SK-N-SH (cell line): ENCODE results near the gene ETV3L. TPM values are rescaled to one million over a fixed set of nuclear protein-coding genes. Genes with fewer than 3 reads are reported as not detected.

Experiments
- CTCF ChIA-PET: fragments of 300-600, 350-600 bp; formaldehyde crosslinking; extraction: SDS; loops from one replicate; lab custom pipeline; 2021; lab: Yijun Ruan, JAX
- POLR2A ChIA-PET: fragments of 350-600 bp; sonication (Branson Sonifier 250); formaldehyde crosslinking; extraction: SDS; loops from one replicate; lab custom pipeline; 2020; ENCODE audit warnings: antibody characterized with exemption, inconsistent platforms; lab: Yijun Ruan, JAX
- DNase-seq: peaks from one replicate; pipeline ENCODE4 v3.0.0; 2012
- H2AFZ ChIP-seq: fragments of 200-600 bp; sonication (generic); 2 replicates; pipeline ENCODE4 v1.8.1; 2016; ENCODE audit warnings: antibody characterized with exemption, mild to moderate bottlenecking, low read depth
- H3F3A ChIP-seq: fragments of 200-600 bp; sonication (generic); replicated peaks from 2 replicates; pipeline ENCODE3; 2016; ENCODE audit warnings: antibody characterized with exemption, mild to moderate bottlenecking; ENCODE audit not compliant: insufficient read depth
- H3K27ac ChIP-seq, 2 experiments: fragments of 200-500 bp in 1 of 2; fragments of 200-600 bp in 1 of 2; sonication (Bioruptor generic) in 1 of 2; sonication (generic), shearing (Covaris generic) in 1 of 2; 2 replicates each; pipeline versions ENCODE4 v1.5.1 to v1.6.1; 2014 to 2016; ENCODE audit warnings: low read depth in 2 of 2, inconsistent platforms in 1 of 2, low read length in 1 of 2, mild to moderate bottlenecking in 1 of 2, mixed read lengths in 1 of 2
- H3K27me3 ChIP-seq: fragments of 200-600 bp; sonication (generic), shearing (Covaris generic); 2 replicates; pipeline ENCODE4 v1.6.1; 2016; ENCODE audit warnings: mixed run types; ENCODE audit not compliant: insufficient read depth
- H3K36me3 ChIP-seq, 2 experiments: fragments of 200-500 bp in 1 of 2; fragments of 200-600 bp in 1 of 2; sonication (Bioruptor generic) in 1 of 2; sonication (generic) in 1 of 2; replicated peaks in 1 of 2; 2 replicates each; pipeline versions ENCODE3 to v1.5.1; 2014 to 2016; ENCODE audit warnings: low read length in 1 of 2, mild to moderate bottlenecking in 1 of 2; ENCODE audit not compliant: insufficient read depth in 2 of 2, control insufficient read depth in 1 of 2
- H3K4me1 ChIP-seq, 2 experiments: fragments of 200-500 bp in 1 of 2; fragments of 200-600 bp in 1 of 2; sonication (Bioruptor generic) in 1 of 2; sonication (generic), shearing (Covaris generic) in 1 of 2; 2 replicates each; pipeline versions ENCODE4 v1.5.1 to v1.6.1; 2014 to 2016; ENCODE audit warnings: low read depth in 1 of 2, low read length in 1 of 2, mixed run types in 1 of 2; ENCODE audit not compliant: insufficient read depth in 2 of 2, control insufficient read depth in 1 of 2
- H3K4me2 ChIP-seq: fragments of 200-600 bp; sonication (generic), shearing (Covaris generic); 2 replicates; pipeline ENCODE4 v1.6.1; 2017; ENCODE audit warnings: mixed run types
- H3K4me3 ChIP-seq, 2 experiments: fragments of 200-500 bp in 1 of 2; fragments of 200-600 bp in 1 of 2; sonication (Bioruptor generic) in 1 of 2; sonication (generic), shearing (Covaris generic) in 1 of 2; 2 replicates each; pipeline versions ENCODE4 v1.5.1 to v1.8.1; 2014 to 2016; ENCODE audit warnings: low read depth in 2 of 2, inconsistent platforms in 1 of 2, low read length in 1 of 2, mild to moderate bottlenecking in 1 of 2, mixed read lengths in 1 of 2, moderate library complexity in 1 of 2
- H3K79me2 ChIP-seq: fragments of 200-600 bp; sonication (generic); 2 replicates; pipeline ENCODE4 v1.8.1; 2017; ENCODE audit warnings: mild to moderate bottlenecking; ENCODE audit not compliant: insufficient read depth
- H3K9ac ChIP-seq: fragments of 200-600 bp; sonication (generic); 2 replicates; pipeline ENCODE4 v1.6.1; 2017; ENCODE audit warnings: mixed run types
- H3K9me2 ChIP-seq: fragments of 200-600 bp; sonication (generic); 2 replicates; pipeline ENCODE4 v1.6.1; 2017; ENCODE audit warnings: mixed run types
- H3K9me3 ChIP-seq: fragments of 200-600 bp; sonication (generic); 2 replicates; pipeline ENCODE4 v1.6.1; 2017; ENCODE audit warnings: mixed run types, mild to moderate bottlenecking, moderate library complexity
- H4K20me1 ChIP-seq: fragments of 200-600 bp; sonication (generic); 2 replicates; pipeline ENCODE4 v1.6.1; 2017; ENCODE audit warnings: mild to moderate bottlenecking, mixed run types; ENCODE audit not compliant: insufficient read depth
- FOSL2 ChIP-seq: IDR thresholded peaks from 2 replicates; pipeline ENCODE4 v1.4.0; 2012; ENCODE audit warnings: low read depth, mild to moderate bottlenecking, moderate library complexity, borderline replicate concordance
- FOXJ3 ChIP-seq: sonication (generic); formaldehyde crosslinking; IDR thresholded peaks from 2 replicates; pipeline ENCODE4 v1.5.1; 2020; ENCODE audit warnings: mild to moderate bottlenecking, missing genetic modification reagents
- FOXM1 ChIP-seq: IDR thresholded peaks from 2 replicates; pipeline ENCODE4 v1.4.0; 2012; ENCODE audit warnings: low read depth, mild to moderate bottlenecking
- MAX ChIP-seq: IDR thresholded peaks from 2 replicates; pipeline ENCODE4 v1.4.0; 2012; ENCODE audit warnings: low read depth
- MXI1 ChIP-seq: IDR thresholded peaks from 2 replicates; pipeline ENCODE4 v1.6.1; 2012; ENCODE audit warnings: mild to moderate bottlenecking, low read depth, low read length, improper control_type of control experiment
- RAD21 ChIP-seq: IDR thresholded peaks from 2 replicates; pipeline ENCODE4 v1.6.1; 2012; ENCODE audit warnings: mild to moderate bottlenecking, low read length
- REST ChIP-seq: IDR thresholded peaks from 2 replicates; pipeline ENCODE4 v1.6.1; 2012; ENCODE audit warnings: mild to moderate bottlenecking, low read depth, low read length, moderate library complexity
- RXRA ChIP-seq: IDR thresholded peaks from 2 replicates; pipeline ENCODE4 v1.4.0; 2012; ENCODE audit warnings: low read depth, mild to moderate bottlenecking, borderline replicate concordance
- WGBS: methylation state at CpG from one replicate; pipeline ENCODE4 v1.1.6; 2017; ENCODE audit warnings: low lambda C conversion rate; 5-methylcytosine and 5-hydroxymethylcytosine counted together
- polyA plus RNA-seq, 3 experiments: library from polyadenylated mRNA; depleted of rRNA; stranded (reverse); fragments of >200 nt; gene quantifications; 2 replicates each; pipeline ENCODE4 v1.2.3, GENCODE V29; 2012
- TF ChIP-seq, protein P1 (sequence below): fragments of 200-600 bp; sonication (generic); IDR thresholded peaks from 2 replicates; pipeline ENCODE4 v1.6.1; 2017; ENCODE audit warnings: antibody characterized with exemption, mild to moderate bottlenecking, moderate library complexity

The ETV3L gene
- polyA plus RNA-seq, 1 of the 3 experiments (the other 2 are of a cell fraction): not detected

DNA sequence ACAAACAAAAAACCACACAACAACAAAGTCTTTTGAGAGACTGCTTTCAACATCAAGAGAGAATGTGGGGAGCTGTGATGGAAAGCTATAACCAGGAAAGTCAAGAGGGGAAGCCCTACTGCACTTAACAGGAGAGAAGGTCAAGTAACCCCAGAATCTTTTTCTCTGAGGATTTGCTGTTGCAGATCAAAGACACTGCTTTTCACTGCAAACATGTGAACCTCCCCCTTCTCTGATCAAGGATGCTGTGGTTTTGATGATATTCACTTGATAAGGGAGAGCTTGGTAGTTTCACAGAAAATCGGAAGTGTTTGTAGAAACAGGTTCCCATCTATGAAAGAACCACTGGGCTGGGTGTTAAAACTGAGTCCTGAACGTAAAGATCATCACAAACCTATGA, 33.8 kb upstream of the ETV3L start (continued):
- no peak for TF ChIP-seq FOSL2
- TF ChIP-seq RXRA: no peak
- TF ChIP-seq, all 33 proteins: peak for 0

DNA sequence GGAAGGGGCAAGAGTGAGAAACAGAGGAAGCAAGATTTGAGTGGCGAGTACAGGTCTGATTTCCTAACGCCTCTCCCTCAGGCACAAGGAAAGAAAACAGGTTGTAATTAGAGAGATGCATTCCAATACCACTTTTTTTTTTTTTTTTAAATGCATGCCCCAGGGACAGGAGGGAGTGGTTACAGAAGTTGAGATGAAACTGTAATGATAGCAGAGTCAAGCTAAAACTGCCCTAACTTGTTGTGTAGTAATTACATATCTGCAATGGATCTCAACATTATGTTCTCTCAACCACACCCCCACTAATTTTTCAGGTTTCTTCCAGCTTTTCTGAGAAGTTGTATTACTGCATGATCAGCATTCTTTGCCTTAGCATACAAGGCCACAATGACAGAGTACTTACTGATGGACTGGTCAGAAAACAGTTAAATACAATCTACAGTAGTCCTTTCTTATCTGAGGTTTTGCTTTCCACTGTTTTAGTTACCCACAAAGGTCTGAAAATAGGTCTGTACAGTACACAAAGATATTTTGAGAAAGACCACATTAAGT, 33.1 kb upstream of the ETV3L start:
- H3K4me1 ChIP-seq: peaks cover 8 to 16% of the 10 kb centered on the region in 2 experiments; a peak in 3 of 4 replicates
- ChIA-PET POLR2A (no interaction called here), CTCF (interaction anchor here (1.2 to 15.8 kb wide), 4 partner anchors 21 to 42 kb away, joined by 4 to 194 read pairs (median 27); no protein-coding TSS in a partner anchor)
- H3K4me3 ChIP-seq: no peak overlapping the region
- no peaks in the 10 kb centered on the region for H3K27me3 ChIP-seq
- H3K36me3 ChIP-seq: peaks cover 73 to 82% of the 10 kb centered on the region in 2 experiments
- H3K9me2 ChIP-seq: no peaks in the 10 kb centered on the region
- H3K9ac ChIP-seq: no peak overlapping the region
- peaks cover 28% of the 10 kb centered on the region for H4K20me1 ChIP-seq
- no peak for TF ChIP-seq FOXM1
- TF ChIP-seq, protein P1, sequence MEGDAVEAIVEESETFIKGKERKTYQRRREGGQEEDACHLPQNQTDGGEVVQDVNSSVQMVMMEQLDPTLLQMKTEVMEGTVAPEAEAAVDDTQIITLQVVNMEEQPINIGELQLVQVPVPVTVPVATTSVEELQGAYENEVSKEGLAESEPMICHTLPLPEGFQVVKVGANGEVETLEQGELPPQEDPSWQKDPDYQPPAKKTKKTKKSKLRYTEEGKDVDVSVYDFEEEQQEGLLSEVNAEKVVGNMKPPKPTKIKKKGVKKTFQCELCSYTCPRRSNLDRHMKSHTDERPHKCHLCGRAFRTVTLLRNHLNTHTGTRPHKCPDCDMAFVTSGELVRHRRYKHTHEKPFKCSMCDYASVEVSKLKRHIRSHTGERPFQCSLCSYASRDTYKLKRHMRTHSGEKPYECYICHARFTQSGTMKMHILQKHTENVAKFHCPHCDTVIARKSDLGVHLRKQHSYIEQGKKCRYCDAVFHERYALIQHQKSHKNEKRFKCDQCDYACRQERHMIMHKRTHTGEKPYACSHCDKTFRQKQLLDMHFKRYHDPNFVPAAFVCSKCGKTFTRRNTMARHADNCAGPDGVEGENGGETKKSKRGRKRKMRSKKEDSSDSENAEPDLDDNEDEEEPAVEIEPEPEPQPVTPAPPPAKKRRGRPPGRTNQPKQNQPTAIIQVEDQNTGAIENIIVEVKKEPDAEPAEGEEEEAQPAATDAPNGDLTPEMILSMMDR: no peak
- TF ChIP-seq MXI1: no peak
- no peak for TF ChIP-seq FOXJ3 (CRISPR knock-in tag)
- TF ChIP-seq MAX: no peak
- TF ChIP-seq REST: no peak
- no peak for TF ChIP-seq RAD21
- DNase-seq: no peak
- H3K27ac ChIP-seq: no peak overlapping the region
- H3K4me2 ChIP-seq: no peak overlapping the region
- peaks cover 54% of the 10 kb centered on the region for H3K79me2 ChIP-seq
- 75% methylated on average over 2 of the region's 2 CpGs for WGBS
- H2AFZ ChIP-seq: no peak overlapping the region
- peaks cover 3% of the 10 kb centered on the region for H3F3A ChIP-seq
- H3K9me3 ChIP-seq: no peaks in the 10 kb centered on the region
